Measurements from ENCODE around the gene LAMC2.
"Not testable (repeated sequence)": the region's sequence is repeated elsewhere in the genome, so short reads cannot be mapped to it uniquely, and the experiment has no call there.

The LAMC2 gene

DNA sequence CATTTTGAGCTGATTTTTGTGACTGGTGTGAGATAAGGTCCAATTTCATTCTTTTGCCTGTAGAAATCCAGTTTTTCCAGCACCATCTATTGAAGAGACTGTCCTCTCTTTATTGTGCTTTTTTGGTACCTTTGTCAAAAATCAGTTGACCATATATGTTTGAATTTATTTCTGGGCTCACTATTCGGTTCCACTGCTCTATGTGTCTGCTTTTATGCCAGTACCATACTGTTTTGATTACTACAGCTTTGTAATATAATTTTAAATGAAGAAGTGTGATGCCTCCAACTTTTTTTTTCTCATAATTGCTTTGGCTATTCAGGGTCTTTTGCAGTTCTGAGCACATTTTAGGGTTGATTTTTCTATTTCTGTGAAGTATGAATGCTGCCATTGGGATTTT lies 69.0 kb downstream of the LAMC2 start:
- DNase-seq = no peak

DNA sequence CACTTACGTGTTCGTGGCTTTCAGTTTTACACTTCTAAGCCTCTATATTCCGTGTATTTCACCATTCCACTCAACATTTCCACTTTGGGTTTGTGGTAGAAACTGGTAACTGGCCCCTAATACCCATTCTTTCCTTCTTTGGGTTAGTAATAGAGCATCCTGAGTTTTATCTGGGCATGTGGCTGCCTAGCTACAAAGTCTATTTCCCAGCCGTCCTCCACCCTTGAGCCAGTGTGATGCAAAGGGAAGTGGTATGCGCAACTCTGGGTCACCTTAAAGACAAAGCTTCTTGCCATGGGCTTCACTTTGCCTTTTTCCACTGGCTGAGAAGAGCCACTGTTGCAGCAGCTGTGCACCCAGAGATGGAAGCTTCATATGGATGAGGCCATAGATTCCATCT lies 73.9 kb downstream of the LAMC2 start:
- no peak for DNase-seq

DNA sequence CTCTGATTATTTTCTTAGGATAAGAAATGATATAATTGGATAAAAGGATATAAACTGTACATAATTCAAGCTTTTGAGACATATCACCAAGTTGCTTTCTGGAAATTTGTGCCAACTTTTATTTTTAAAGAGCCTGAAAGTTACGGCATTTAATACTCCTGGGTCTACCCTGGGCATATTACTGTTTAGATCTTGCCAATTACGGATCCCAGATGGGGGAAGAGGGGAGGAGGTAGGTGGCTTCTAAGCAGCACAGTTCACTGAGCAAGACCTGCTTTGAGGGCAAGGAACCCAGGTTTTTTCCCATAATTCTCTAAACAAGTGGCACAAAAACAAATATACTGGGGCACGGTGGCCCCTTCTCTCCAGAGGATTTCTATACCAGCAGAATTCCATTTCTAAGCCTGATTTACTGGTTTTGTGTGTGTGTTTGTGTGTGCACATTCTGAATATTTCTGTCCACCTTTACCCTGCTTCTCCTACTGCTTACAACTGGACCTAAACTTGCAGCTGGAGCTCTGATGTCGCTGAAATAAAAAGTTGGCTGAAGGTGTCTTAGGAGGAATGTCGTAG lies 76.7 kb downstream of the LAMC2 start:
- DNase-seq = no peak

- peak in 27 of 58 donors; percentile 2 to 64 (median 20) for DNase-seq
These were observed 78.0 kb downstream of the LAMC2 start for GRCh38 chr1:183263886-183264602.

GRCh38 chr1:183267646-183268431 lies 81.8 kb downstream of the LAMC2 start:
- DNase-seq = no peak

DNA sequence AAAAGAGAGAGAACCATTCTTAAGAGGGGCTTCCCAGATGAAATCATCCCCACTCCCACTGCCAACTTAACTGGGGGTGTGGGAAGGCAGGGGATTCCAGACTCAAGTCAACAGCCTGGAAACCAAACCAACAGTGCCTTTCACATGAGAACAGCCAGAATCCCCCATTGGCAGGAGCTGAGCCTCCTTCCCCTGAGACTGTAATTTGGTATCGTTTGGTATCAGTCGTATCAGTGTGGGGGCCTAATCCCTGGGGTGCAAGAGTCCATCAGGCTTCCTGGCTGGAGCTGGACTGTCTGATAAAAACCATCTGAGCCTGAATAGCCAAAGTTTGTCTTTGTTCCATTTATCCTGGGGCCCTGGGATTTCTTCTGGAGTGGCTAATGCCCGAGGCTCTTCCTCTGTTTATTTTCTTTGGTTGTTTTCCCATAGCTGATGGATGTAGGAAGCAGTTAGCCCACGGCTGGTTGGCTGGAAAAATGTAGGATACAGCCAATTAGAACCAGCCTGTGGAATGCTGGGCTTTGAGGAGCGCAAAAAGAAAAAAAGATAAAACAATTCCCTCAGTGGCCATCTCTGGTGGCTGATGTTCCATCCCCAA lies 84.6 kb downstream of the LAMC2 start:
- DNase-seq = no peak

DNA sequence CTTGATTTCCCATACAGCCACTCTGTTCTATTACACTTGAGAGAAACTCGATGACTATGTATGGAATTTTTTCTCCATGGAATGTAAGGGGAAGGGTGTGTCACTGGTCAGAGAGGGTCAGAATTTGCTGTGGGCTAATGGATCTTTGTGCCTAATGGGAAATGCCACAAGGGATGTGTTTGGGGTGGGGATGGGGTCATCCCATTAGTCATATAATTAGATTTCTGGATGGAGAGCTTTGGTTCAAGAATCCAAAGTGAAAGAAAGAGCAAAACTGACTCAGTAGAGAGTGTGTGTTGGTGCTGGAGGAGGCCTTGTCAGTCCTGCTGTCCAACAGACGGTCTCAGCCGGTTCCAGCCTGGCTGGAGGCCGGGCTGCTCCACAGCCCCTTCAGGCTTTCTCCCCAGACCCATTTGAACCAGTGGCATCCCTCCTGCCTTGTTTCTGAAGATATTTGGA lies 86.4 kb downstream of the LAMC2 start:
- DNase-seq = no peak

DNA sequence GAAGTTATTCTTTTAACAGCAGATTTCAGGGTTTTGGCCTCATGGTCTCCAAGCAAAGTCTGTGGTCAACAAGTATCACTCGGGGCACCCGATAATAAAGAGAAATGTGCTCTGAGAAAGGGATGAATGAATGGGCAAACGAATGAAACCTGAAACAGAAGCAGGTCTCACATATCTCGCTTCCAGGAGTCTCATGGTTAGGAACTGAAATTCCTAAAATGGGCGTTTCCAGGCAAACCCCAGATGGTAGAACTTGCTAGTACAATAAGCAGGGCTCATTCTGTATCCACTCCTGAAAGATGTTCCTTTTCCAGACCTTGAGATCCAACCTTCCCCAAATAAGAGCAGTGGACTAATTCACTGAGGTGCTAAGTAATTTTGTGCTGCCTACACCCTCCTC lies 87.2 kb downstream of the LAMC2 start:
- DNase-seq = no peak

DNA sequence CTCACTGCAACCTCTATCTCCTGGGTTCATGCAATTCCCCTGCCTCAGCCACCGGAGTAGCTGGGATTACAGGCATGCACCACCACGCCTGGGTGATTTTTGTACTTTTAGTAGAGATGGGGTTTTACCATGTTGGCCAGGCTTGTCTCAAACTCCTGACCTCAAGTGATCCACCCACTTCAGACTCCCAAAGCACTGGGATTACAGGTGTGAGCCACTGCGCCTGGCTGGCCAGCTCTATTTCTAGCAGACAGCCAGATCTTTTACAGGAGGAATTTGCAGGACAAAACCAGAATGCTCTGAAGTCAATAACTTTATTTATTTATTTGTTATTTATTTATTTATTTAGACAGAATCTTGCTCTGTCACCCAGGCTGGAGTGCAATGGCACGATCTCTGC lies 87.9 kb downstream of the LAMC2 start:
- not testable (repeated sequence) for DNase-seq

DNA sequence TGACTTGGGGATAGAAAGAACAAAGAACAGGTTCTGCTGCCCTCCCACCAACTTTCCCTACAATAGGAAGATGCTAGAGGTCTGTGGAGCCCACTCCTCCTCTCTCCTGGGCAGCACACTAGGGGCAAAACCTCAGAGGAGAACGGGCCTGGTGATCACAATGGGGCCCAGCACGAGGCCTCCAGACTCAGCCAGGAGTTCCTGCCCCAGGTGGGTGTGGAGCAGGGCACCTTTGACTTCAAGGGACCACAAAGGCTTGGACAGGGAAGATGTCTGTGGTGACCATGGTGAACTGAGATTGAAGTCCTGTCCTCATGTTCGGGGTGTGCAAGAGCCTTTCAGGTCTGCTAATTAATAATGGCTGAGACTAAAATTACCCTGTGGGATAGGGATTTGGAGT lies 88.8 kb downstream of the LAMC2 start:
- DNase-seq = no peak

DNA sequence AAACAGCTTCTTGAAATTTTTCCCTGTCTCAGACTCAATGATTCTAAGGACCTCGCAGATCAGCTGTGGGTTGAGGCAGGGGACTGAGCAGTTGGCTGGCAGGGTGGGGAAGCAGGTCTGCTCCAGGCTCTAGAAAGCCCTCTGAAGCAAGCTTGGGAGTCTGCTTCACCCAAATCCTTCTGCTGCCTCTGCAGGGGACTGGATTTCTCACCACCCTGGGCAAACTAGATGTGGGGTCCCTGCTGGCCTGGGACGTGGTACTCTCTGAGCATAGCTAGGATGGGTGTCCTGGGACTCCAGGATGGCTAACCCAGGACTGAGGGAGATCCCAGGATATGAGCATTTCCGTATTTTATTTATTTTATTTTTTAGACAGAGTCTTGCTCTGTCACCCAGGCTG lies 89.3 kb downstream of the LAMC2 start:
- no peak for DNase-seq

- no peak for DNase-seq
These were observed 90.5 kb downstream of the LAMC2 start for GRCh38 chr1:183276386-183277080.

- DNase-seq = no peak
These were observed 92.0 kb downstream of the LAMC2 start for GRCh38 chr1:183277821-183278738.

DNA sequence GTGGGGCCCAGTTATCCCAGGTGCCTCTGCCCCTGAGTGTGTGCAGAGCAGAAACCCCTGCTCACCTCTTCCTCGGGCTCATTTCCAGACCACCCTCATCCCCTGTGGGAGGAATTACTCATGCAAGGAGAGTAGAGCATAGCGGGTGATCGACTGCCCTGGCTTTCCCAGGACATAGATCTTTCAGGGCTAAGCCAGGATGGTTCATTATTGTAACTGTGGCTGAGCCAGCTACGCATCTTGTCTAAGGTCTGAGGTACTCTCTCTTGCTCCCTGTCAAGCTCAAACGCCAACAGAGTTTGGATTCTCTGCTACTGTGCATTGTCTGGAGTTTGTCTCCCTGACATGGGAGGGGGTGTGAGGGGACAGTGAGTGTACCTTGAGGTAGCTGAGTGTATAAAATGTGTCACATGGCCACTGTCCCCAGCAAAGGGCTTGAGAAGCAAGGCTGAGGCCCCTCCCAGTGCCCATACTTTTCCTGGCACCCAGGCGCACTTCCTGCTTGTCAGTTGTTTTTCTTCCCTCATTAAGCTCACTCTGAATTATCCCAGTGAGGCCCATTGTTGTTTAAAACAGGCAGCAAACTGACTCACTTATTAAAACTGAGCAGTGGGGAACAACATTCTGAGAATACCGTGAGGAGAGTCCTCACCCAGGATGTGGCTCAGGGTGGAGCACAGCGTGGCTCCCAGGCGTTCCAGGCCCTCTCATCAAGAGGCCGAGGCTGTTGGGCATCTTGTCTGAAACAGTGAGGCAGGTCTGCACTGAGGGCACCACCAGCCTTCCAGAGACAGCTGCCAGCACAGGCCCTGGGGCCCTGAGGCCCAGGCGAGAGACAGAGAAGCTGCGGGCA lies 92.9 kb downstream of the LAMC2 start:
- no peak for DNase-seq

GRCh38 chr1:183279835-183280234 lies 93.8 kb downstream of the LAMC2 start:
- DNase-seq = no peak

- no peak for DNase-seq
These were observed 95.0 kb downstream of the LAMC2 start for GRCh38 chr1:183281039-183281438.

DNA sequence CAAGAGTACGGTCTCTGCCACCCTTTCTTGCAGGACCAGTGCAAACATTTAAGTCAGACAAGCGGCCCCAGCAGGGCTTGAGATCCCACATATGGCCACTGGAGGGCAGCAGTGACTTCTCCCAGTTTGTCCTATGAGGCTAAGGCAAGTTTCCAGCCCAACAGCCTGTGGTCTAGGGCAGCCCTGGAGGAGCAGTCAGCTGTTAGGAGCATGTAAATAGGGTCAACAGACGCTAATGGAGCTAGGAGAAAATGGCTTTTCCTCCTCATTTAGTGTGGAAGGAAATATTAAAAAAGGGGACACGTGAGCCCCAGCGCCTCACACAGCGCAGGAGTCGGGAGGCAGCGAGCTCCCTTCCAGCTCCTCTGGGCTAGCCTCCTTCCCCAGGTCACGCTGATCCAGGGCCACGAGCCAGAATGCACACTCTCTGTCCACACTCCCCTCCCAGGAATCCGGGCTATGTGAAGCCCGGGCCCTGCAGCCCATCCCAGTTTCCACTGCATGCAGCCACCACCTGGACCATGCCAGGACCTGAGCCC lies 95.6 kb downstream of the LAMC2 start:
- peak in 57 of 58 donors; percentile 4 to 91 (median 75) for DNase-seq

DNA sequence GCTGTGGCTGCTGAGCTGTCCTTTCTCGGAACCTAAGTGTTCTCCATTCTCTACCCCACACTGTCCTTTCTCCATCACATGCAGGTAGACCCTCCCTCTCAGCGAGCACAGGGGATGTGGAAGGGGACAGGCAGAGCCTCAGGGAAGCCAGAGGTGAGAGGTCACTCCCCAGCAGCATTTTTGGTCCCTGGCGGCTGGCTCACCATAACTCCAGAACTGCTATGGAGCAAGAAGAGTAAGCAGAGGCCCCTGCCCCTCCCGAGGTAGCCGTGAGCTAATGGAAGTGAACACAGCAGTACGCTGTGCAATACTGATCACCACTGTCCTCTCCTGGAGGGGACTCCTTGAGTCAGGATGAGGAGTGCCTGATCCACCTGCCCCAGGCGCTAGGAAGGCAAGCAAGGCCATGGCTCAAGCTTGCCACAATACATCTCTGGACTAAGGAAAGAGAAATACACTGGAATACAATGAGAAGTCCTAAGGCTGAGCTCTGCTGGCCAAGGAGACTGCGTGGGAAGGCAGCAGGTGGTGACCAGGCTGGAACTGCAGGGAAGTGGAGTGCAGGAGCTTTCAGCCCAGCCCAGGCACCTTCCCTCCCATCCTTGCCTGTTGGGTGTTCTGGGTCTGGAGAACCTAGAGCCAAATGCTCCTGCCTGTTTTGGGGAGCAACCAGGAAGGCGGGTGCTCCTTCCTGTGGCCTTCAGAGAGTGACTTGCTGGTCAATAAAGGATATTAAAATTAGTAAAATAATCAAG lies 96.2 kb downstream of the LAMC2 start:
- DNase-seq = no peak

Data from anterior cingulate cortex (tissue), 58 donors.